GM19438 (cell line): ENCODE results near the gene KRTAP2-3.
"Not testable (repeated sequence)": the region's sequence is repeated elsewhere in the genome, so short reads cannot be mapped to it uniquely, and the experiment has no call there.

Experiments
- ATAC-seq: cut with Tn5 transposase; IDR thresholded peaks from one replicate; pipeline ENCODE4 v1.9.1; 2021; ENCODE audit warnings: low read depth; ENCODE audit not compliant: unreplicated experiment

The KRTAP2-3 gene

DNA sequence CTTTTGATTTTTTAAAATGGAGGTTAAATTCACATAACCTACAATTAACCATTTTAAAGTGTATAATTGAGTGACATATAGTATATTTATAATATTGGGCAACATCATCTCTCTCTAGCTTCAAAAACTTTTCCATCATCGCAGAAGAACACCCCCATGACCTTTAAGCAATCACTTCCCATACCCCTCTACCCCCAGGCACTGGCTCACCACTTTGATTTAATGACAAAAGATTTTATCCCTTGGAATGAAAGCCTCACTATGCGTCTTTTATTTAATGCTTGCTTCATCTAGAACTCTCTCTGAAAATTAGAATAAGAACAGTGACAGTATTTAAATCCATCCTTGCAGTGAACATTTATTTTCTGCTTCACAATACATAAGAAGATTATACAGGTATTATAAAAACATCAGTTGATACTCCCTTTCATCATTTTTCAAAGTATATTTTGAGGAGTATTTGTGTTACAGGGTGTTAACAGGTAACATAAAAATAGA, 22.0 kb downstream of the KRTAP2-3 start:
- ATAC-seq, result no peak

DNA sequence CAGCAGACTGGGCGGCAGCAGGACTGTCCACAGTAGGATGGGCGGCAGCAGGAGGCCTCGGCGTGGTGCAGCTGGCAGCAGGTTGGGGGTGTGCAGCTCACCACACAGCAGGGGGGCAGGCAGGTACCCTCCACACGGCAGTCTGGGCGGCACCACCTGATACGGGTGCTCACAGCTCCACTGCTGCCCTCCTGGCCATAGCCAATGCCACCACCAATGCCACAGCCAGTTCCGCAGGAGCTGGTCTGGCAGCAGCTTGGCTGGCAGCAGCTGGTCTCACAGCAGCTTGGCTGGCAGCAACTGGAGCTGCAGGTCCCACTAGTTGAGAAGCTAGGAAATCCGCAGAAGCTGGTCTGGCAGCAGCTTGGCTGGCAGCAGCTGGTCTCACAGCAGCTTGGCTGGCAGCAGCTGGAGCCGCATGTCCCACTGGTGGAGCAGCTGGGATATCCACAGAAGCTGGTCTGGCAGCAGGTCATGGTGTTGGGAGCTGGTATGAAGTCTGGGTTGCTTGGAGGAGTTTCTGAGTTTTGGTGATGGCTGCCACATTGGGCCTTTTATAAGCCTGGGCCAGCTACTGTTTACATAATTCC, 25.5 kb downstream of the KRTAP2-3 start, which contains the start of gene KRTAP1-3:
Gene KRTAP1-3, minus strand, starts transcription at position 529 of the 590 bp plus-strand sequence. Its CDS starts 53 bp downstream, at position 476.
- ATAC-seq, result not testable (repeated sequence)

DNA sequence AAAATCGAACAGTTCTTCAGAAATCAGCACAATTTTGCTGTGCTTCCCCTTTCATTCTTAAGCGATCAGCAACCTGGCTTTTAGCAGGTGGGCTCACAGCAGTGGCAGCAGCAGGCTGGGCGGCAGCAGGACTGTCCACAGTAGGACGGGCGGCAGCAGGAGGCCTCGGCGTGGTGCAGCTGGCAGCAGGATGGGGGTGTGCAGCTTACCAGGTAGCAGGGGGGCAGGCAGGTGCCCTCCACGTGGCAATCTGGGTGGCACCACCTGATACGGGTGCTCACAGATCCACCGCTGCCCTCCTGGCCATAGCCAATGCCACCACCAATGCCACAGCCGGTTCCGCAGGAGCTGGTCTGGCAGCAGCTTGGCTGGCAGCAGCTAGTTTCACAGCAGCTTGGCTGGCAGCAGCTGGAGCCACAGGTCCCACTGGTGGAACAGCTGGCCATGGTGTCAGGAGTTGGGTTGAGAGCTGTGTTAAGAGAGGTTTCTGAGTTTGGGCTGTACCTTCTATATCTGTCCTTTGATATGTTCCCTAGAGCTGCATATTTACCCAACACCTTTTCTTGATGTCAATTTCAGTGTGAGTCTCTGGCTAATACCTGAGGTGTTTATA, 30.2 kb downstream of the KRTAP2-3 start, which contains the start of gene KRTAP1-4:
Gene KRTAP1-4, minus strand, starts transcription at position 563 of the 613 bp plus-strand sequence. Its CDS starts 117 bp downstream, at position 446.
- no peak for ATAC-seq

DNA sequence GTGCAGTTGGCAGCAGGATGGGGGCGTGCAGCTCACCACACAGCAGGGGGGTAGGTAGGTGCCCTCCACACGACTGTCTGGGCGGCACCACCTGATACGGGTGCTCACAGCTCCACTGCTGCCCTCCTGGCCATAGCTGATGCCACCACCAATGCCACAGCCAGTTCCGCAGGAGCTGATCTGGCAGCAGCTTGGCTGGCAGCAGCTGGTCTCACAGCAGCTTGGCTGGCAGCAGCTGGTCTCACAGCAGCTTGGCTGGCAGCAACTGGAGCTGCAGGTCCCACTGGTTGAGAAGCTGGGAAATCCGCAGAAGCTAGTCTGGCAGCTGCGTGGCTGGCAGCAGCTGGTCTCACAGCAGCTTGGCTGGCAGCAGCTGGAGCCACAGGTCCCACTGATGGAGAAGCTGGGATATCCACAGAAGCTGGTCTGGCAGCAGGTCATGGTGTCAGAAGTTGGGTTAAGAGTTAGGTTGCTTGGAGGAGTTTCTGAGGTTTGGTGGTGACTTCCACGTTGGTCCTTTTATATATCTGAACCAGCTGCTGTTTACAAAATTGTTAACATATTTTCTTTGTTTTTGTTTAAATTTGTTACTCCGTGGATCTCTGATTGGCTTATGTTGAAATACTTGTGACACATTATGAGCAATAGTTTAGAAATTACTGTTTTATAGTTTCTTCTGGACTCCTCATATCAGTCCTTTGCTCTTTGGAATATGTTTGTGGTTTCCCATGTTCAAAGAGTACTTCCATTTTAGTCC, 33.0 kb downstream of the KRTAP2-3 start, which contains the start of gene KRTAP1-5:
Gene KRTAP1-5, minus strand, starts transcription at position 494 of the 757 bp plus-strand sequence. Its CDS starts 53 bp downstream, at position 441.
- ATAC-seq, result no peak

DNA sequence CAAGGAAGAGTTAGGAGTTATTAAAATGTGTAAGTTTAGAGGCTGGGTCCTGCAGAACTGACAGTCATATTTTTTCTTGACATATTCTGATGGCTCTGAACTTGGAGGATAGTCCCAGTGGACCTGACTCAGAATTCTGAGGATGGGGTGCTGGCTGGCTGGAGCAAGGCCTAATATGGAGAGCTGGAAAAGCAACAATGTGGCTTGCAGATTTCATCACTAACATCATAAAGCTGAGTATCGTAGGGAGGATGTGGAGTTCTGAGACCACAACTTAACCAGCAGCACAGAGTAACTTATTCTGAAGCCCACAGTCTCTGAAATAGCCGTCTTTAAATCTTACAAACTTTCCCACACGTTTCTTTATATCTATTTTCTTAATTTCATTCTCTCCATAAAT, 35.2 kb downstream of the KRTAP2-3 start:
- no peak for ATAC-seq

DNA sequence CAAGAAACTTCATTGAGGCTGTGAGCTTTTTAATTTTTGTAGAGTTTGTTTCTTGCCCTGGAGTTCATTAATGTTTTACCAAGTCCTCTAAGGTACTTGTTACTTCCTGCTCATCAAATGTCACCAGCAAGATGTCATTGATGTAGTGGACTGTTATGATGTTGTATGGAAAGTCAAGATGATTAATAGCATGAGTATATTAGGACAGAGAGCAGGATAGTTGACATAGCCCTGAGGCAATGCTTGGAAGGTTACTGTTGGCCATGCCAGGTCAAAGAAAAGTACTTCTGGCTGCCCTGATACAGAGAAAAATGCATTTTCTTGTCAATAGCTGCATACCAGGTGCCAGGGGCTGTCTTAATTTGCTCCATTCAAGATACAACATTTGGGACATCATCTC, 39.6 kb downstream of the KRTAP2-3 start:
- ATAC-seq, result no peak

DNA sequence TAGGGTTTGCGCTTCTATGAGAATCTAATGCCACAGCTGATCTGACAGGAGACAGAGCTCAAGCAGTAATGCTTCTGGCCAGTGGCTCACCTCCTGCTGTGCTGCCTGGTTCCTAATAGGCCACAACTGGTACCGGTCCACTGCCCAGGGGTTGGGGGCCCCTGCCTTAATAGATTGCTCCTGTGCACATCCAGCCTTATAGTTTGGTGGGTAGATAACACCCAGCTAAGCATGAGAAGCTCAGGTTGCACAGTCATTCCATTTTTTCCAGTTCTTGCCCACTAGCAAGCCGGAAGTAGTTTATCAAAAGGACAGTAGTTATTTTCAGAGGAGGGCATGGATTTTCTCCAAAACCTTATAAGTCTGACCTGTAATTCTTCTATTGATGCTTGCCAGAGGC, 40.5 kb downstream of the KRTAP2-3 start:
- ATAC-seq, result no peak

DNA sequence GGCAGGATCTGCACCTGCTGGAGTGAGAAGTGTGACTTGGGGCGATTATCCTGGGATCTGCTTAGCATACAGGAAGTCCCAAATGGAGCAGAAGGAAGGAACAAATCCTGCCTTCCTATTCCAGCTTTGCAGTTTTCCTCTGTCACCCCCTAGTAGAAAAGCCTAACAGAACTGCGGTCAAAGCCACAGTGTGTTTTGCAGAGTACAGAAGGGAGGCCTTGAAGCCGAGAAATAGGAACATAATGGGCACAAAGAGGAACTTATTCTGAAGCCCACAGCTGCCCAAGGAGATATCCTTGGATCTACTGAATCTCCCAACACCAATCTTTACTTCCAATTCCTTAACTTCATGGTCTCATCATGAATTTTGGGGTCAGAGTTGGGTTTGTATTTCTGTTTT, 41.4 kb downstream of the KRTAP2-3 start:
- ATAC-seq, result no peak

DNA sequence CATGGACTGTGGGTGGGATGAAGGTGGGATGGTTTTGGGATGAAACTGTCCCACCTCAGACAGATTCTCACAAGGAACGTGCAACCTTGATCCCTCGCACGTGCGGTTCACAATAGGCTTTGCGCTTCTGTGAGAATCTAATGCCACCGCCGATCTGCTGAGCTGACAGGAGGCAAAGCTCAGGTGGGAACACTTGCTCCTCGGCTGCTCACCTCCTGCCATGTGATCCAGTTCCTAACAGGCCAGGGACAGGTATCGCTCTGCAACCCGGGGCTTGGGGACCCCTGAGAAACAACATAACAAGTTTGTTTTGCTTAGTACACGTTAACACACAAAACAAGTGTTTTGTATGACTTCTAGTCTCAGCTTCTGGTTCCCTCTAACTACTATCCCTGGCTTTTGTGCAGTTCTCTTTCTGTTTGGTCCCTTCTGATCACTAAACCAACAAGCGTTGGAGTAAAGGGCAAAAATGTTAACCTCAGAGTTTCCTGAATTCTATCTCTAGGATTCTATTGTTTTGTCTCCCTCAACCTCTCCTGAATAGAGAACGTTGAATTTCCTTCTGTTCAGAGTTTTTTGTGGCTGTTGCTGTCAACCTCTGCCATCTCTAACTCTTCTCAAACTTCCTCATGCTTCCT, 43.2 kb downstream of the KRTAP2-3 start:
- no peak for ATAC-seq

DNA sequence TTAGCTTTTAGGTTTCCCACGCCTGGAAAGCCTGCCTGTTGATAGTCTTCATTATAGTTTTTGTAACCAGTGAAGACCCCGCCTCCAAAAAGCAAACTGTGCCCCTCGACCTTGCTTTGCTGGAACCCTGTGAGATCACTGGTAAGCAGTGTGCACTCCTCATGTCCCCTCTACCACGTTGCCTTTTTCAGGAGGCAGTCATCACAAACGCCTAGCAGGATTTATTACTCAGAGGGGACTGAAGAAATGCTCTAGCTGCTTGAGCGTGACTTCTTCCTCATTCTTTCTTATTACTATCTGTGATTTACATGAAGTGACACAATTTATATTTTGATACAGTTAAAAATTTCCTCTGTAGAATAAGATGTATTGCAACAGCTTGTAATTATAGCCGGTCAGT, 44.5 kb downstream of the KRTAP2-3 start:
- no peak for ATAC-seq

DNA sequence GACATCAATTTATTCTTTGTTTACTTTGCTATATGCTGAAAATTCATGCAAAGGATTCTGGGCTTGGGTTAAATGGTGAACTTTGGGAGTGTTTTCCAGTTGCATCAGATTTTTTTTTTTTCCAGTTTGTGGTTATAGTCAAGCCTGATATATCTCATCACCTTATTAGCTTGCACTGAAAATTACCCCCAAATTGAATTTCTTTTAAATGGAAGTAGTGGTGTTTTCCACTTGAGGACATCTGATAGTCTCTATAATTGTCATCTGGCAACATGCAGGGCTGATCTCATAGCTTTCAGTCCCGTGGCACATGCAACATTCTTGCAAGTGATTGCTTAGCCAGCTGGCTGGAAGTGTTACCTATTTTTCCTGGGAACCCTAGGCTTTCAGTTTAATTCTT, 46.3 kb downstream of the KRTAP2-3 start:
- ATAC-seq, result no peak

DNA sequence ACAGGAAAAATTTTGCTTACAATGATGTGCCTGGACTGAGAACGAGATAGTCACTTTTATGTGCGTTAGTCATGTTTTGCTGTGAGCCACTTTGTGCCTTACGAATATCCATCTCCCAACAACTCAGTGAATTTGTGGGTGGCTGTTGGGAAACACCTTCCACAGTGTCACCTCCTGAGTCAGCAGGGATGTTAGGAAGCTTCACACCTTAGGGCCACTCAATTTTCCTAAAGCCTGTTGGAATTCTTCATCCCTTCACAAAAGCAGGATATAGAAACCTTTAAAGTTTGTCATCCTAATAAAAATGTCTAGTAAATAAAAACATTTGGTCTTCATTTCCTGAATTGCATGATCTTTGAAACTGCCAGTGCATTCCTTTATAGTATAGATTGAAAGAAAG, 46.7 kb downstream of the KRTAP2-3 start:
- ATAC-seq, result no peak

DNA sequence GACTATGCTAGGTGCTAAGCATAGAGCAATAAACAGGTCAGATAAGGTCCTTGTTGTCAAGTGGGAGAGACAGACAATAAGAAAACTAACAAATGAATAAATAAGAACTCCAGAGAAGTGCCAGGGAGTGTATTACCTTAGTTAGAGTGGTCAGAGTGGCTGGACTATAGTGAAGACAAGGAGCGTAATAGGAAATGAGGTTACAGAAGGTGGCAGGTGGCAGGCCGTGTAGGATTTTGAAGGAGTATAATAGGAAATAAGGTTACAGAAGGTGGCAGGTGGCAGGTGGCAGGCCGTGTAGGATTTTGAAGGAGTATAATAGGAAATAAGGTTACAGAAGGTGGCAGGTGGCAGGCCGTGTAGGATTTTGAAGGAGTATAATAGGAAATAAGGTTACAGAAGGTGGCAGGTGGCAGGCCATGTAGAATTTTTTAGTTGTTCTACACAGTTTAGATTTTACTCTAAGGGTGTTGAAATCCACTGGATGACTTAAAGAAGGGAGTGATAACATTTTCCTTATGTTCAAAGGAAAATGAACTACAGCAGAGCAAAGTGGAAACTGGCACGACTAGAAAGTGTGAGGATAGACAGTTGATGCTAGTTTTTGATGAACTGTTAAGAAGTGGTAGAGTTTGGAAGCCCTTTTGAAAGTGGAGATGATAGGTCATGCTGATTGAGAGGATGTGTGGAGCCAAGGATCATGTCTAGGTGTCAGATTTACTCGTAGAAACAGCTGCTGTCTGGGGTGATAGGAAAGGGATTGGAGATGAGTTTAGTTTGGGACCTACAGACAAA, 47.4 kb downstream of the KRTAP2-3 start:
- ATAC-seq, result no peak

DNA sequence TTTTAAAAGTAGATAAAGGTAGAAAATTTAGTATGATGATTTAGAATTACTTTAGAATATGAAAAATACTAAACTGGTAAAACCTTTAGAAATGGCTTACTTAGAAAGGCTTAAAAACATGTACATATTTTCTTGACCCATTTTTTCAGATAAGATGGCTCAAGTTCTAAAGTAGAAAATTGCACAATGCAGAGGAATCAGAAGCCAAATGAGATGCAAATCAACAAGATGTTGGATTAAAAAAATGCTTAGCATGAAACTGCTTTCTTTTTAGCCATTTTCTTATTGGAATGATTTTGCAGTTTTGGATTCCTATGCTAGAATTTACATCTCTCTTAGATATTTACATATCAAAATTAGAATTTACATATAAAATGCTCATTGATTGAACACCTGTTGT, 49.5 kb downstream of the KRTAP2-3 start:
- no peak for ATAC-seq

DNA sequence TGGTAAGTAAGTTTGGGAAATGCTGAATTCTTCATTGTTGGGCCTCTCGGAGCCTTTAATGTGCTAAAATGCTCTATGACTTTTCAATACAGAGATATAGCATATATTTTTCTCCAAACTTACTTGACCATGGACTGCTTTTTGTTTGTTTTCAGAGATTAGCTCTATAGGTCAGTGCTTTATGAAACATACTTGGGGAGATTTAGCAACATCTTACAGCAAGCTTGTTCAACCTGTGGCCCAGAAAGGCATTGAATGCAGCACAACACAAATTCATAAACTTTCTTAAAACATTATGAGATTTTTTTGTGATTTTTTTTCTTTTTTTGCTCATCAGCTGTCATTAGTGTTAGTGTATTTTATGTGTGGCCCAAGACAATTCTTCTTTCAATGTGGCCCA, 50.0 kb downstream of the KRTAP2-3 start:
- no peak for ATAC-seq

DNA sequence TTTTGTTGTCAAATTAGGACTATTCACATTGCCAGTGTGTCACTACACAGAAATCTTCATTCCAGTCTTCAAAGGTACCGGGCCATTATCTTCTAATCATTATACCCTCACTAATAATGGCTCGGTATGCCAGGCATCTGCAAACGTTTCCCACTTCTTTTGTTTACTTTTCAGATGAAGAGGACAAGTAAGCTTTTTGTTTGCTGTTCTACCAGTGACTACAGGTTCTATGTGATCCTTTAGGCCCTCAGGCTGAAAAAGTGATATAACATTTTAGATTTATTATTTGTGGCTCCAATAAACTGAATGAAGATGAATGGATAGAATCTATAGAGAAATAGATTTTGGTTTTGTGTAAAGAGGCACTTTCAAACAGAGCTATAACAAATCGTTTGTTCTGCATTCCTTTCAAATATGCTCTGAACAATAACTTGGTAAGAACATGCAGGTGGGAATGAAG, 50.6 kb downstream of the KRTAP2-3 start:
- ATAC-seq, result no peak
